ENCODE results near the gene SNX32.
A peak's percentile ranks its signal among the peaks of the same experiment; 100 is the strongest.

SNX32 gene

GRCh38 chr11:65859095-65859811 lies 25.5 kb downstream of the SNX32 start:
- Histone ChIP-seq H3K27ac (ENCODE audit: low read depth, low read length) (peak overlapping the region; percentile 96), H3K36me3 (ENCODE audit: insufficient read depth, low read length) (peaks cover 49% of the 10 kb centered on the region), H3K9ac (ENCODE audit: low read depth, low read length) (peak overlapping the region; percentile 96), H3K4me1 (ENCODE audit: insufficient read depth, low read length) (peaks cover 7% of the 10 kb centered on the region), H3K9me3 (ENCODE audit: insufficient read depth, low read depth, low read length) (no peaks in the 10 kb centered on the region), H3K4me3 (ENCODE audit: low read length) (peak overlapping the region; percentile 96), H3K27me3 (ENCODE audit: insufficient read depth, low read length) (no peaks in the 10 kb centered on the region)
- WGBS, result under 1% methylated on average over 46 of the region's 46 CpGs

- peaks cover 7% of the 10 kb centered on the region for H3K4me1 ChIP-seq (ENCODE audit: insufficient read depth, low read length)
- peaks cover 49% of the 10 kb centered on the region for H3K36me3 ChIP-seq (ENCODE audit: insufficient read depth, low read length)
- H3K4me3 ChIP-seq (ENCODE audit: low read length), result peak overlapping the region; percentile 96
- H3K27ac ChIP-seq (ENCODE audit: low read depth, low read length), result peak overlapping the region; percentile 96
- 3% methylated on average over 16 of the region's 16 CpGs for WGBS
- no peaks in the 10 kb centered on the region for H3K27me3 ChIP-seq (ENCODE audit: insufficient read depth, low read length)
- H3K9ac ChIP-seq (ENCODE audit: low read depth, low read length), result peak overlapping the region; percentile 96
- H3K9me3 ChIP-seq (ENCODE audit: insufficient read depth, low read depth, low read length), result no peaks in the 10 kb centered on the region
Observed at GRCh38 chr11:65859812-65860277, 26.1 kb downstream of the SNX32 start.

GRCh38 chr11:65860278-65861164 lies 26.8 kb downstream of the SNX32 start, which contains the start of gene MUS81:
MUS81 (plus strand) TSS chr11:65860433; CDS start chr11:65860754, 321 bp downstream.
- H3K27me3 ChIP-seq (ENCODE audit: insufficient read depth, low read length), result no peaks in the 10 kb centered on the region
- peak within 1 kb of the TSS; percentile 96 for H3K27ac ChIP-seq (ENCODE audit: low read depth, low read length)
- H3K9ac ChIP-seq (ENCODE audit: low read depth, low read length), result peak within 1 kb of the TSS; percentile 96
- no peaks in the 10 kb centered on the region for H3K9me3 ChIP-seq (ENCODE audit: insufficient read depth, low read depth, low read length)
- peak within 1 kb of the TSS; percentile 96 for H3K4me3 ChIP-seq (ENCODE audit: low read length)
- H3K36me3 ChIP-seq (ENCODE audit: insufficient read depth, low read length), result peaks cover 49% of the 10 kb centered on the region
- peaks cover 7% of the 10 kb centered on the region for H3K4me1 ChIP-seq (ENCODE audit: insufficient read depth, low read length)
- under 1% methylated on average over 78 of the region's 78 CpGs for WGBS

- WGBS, result 12% methylated on average over 14 of the region's 14 CpGs
- Histone ChIP-seq H3K4me1 (ENCODE audit: insufficient read depth, low read length) (peaks cover 7% of the 10 kb centered on the region), H3K36me3 (ENCODE audit: insufficient read depth, low read length) (peaks cover 49% of the 10 kb centered on the region), H3K27me3 (ENCODE audit: insufficient read depth, low read length) (no peaks in the 10 kb centered on the region), H3K9me3 (ENCODE audit: insufficient read depth, low read depth, low read length) (no peaks in the 10 kb centered on the region), H3K27ac (ENCODE audit: low read depth, low read length) (peak overlapping the region; percentile 96), H3K4me3 (ENCODE audit: low read length) (peak overlapping the region; percentile 96), H3K9ac (ENCODE audit: low read depth, low read length) (peak overlapping the region; percentile 96)
Observed at GRCh38 chr11:65861165-65861505, 27.4 kb downstream of the SNX32 start.

- Histone ChIP-seq H3K4me3 (ENCODE audit: low read length) (peak overlapping the region; percentile 96), H3K9ac (ENCODE audit: low read depth, low read length) (peak overlapping the region; percentile 96), H3K4me1 (ENCODE audit: insufficient read depth, low read length) (peaks cover 7% of the 10 kb centered on the region), H3K27me3 (ENCODE audit: insufficient read depth, low read length) (no peaks in the 10 kb centered on the region), H3K36me3 (ENCODE audit: insufficient read depth, low read length) (peaks cover 49% of the 10 kb centered on the region), H3K9me3 (ENCODE audit: insufficient read depth, low read depth, low read length) (no peaks in the 10 kb centered on the region), H3K27ac (ENCODE audit: low read depth, low read length) (no peak overlapping the region)
- 94% methylated on average over 13 of the region's 13 CpGs for WGBS
Observed at GRCh38 chr11:65861533-65862183, 27.9 kb downstream of the SNX32 start.

GRCh38 chr11:65862191-65862735 lies 28.5 kb downstream of the SNX32 start:
- peaks cover 7% of the 10 kb centered on the region for H3K4me1 ChIP-seq (ENCODE audit: insufficient read depth, low read length)
- H3K27me3 ChIP-seq (ENCODE audit: insufficient read depth, low read length), result no peaks in the 10 kb centered on the region
- H3K36me3 ChIP-seq (ENCODE audit: insufficient read depth, low read length), result peaks cover 52% of the 10 kb centered on the region
- WGBS, result 76% methylated on average over 5 of the region's 5 CpGs
- 0 out of 2 replicates have a peak overlapping the region, but pooled peaks have one; percentile 96 for H3K4me3 ChIP-seq (ENCODE audit: low read length)
- H3K9me3 ChIP-seq (ENCODE audit: insufficient read depth, low read depth, low read length), result no peaks in the 10 kb centered on the region
- H3K27ac ChIP-seq (ENCODE audit: low read depth, low read length), result no peak overlapping the region
- no peak overlapping the region for H3K9ac ChIP-seq (ENCODE audit: low read depth, low read length)

GRCh38 chr11:65862941-65863888 lies 29.5 kb downstream of the SNX32 start:
- Histone ChIP-seq H3K9me3 (ENCODE audit: insufficient read depth, low read depth, low read length) (no peaks in the 10 kb centered on the region), H3K27me3 (ENCODE audit: insufficient read depth, low read length) (no peaks in the 10 kb centered on the region), H3K4me1 (ENCODE audit: insufficient read depth, low read length) (peaks cover 7% of the 10 kb centered on the region), H3K9ac (ENCODE audit: low read depth, low read length) (no peak overlapping the region), H3K4me3 (ENCODE audit: low read length) (no peak overlapping the region), H3K27ac (ENCODE audit: low read depth, low read length) (no peak overlapping the region), H3K36me3 (ENCODE audit: insufficient read depth, low read length) (peaks cover 52% of the 10 kb centered on the region)
- WGBS, result 95% methylated on average over 23 of the region's 24 CpGs

- Histone ChIP-seq H3K4me1 (ENCODE audit: insufficient read depth, low read length) (peaks cover 7% of the 10 kb centered on the region), H3K36me3 (ENCODE audit: insufficient read depth, low read length) (peaks cover 52% of the 10 kb centered on the region), H3K27ac (ENCODE audit: low read depth, low read length) (no peak overlapping the region), H3K4me3 (ENCODE audit: low read length) (no peak overlapping the region), H3K9me3 (ENCODE audit: insufficient read depth, low read depth, low read length) (no peaks in the 10 kb centered on the region), H3K27me3 (ENCODE audit: insufficient read depth, low read length) (no peaks in the 10 kb centered on the region), H3K9ac (ENCODE audit: low read depth, low read length) (no peak overlapping the region)
- 87% methylated on average over 12 of the region's 12 CpGs for WGBS
Observed at GRCh38 chr11:65863889-65864705, 30.3 kb downstream of the SNX32 start.

- Histone ChIP-seq H3K4me3 (ENCODE audit: low read length) (no peak overlapping the region), H3K36me3 (ENCODE audit: insufficient read depth, low read length) (peaks cover 52% of the 10 kb centered on the region), H3K27ac (ENCODE audit: low read depth, low read length) (no peak overlapping the region), H3K9me3 (ENCODE audit: insufficient read depth, low read depth, low read length) (no peaks in the 10 kb centered on the region), H3K4me1 (ENCODE audit: insufficient read depth, low read length) (peaks cover 7% of the 10 kb centered on the region), H3K27me3 (ENCODE audit: insufficient read depth, low read length) (no peaks in the 10 kb centered on the region), H3K9ac (ENCODE audit: low read depth, low read length) (no peak overlapping the region)
- 90% methylated on average over 18 of the region's 18 CpGs for WGBS
Observed at GRCh38 chr11:65864706-65865471, 31.1 kb downstream of the SNX32 start.
